Measurements from ENCODE around the gene RABGAP1L. TPM values are rescaled to one million over a fixed set of nuclear protein-coding genes. Genes with fewer than 3 reads are reported as not detected.

RABGAP1L gene
- total and polyA plus RNA-seq, 11 donors: 18.6 to 195 (median 98.4) TPM

DNA sequence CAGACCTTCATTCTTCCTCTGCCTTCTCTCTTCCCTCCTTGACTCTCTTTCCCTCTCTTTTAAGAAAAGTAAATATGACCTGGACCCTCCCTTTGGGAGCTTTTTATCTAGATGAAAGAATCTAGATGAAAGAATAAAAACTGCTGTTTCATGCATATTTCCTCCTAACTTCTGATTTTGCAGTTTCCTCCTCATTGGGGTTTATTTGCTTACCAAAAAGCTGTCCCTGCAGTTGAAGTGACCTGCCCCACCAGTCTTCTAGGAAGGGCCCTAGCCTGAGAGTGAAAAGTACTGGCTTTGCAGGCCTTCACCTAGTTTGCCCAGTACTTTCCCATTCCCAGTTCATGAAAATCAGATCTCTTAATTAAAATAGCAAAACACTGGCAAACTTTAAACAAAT is 812.1 kb downstream of the RABGAP1L start:
- ATAC-seq (no peak), DNase-seq (no peak)
- H3K4me1 ChIP-seq: peaks cover 0 to 52% (median 5%) of the 10 kb centered on the region in 12 donors
- intact Hi-C loops (cut with DNase I): no loop called here
- H3K27ac ChIP-seq: peak overlapping the region in 1 of 12 donors; percentile 53
- H3K36me3 ChIP-seq: peaks cover 0 to 26% (median 6%) of the 10 kb centered on the region in 9 donors
- H3K27me3 ChIP-seq: no peaks in the 10 kb centered on the region
- no peak overlapping the region for H3K4me3 ChIP-seq
- TF ChIP-seq, protein P1, sequence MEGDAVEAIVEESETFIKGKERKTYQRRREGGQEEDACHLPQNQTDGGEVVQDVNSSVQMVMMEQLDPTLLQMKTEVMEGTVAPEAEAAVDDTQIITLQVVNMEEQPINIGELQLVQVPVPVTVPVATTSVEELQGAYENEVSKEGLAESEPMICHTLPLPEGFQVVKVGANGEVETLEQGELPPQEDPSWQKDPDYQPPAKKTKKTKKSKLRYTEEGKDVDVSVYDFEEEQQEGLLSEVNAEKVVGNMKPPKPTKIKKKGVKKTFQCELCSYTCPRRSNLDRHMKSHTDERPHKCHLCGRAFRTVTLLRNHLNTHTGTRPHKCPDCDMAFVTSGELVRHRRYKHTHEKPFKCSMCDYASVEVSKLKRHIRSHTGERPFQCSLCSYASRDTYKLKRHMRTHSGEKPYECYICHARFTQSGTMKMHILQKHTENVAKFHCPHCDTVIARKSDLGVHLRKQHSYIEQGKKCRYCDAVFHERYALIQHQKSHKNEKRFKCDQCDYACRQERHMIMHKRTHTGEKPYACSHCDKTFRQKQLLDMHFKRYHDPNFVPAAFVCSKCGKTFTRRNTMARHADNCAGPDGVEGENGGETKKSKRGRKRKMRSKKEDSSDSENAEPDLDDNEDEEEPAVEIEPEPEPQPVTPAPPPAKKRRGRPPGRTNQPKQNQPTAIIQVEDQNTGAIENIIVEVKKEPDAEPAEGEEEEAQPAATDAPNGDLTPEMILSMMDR (IDR thresholded peaks at IDR 0.05): no peak
- TF ChIP-seq POLR2A (IDR thresholded peaks at IDR 0.05): no peak
- no peaks in the 10 kb centered on the region for H3K9me3 ChIP-seq

DNA sequence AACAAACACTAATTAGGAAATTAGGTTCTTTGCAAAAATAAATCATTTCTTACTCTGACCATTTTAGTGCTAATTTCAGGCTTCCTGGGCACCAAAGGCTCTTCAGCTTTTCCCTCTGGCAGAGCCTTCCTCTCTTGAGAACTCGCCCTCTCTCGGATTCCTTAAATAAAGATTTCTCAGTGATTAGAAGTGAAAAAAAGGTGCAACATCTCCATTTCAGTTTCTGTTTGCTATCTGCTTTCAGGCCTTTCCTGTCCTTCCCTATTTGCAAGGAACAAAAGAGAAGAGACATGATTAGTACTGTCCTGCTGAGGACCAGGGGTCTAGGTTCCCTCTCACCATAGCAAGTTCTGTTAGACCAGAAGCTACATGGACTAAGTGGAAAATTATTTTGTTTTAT is 812.6 kb downstream of the RABGAP1L start:
- Histone ChIP-seq H3K27ac (peak overlapping the region in 1 of 12 donors; percentile 53), H3K4me3 (no peak overlapping the region), H3K27me3 (no peaks in the 10 kb centered on the region), H3K36me3 (peaks cover 0 to 29% (median 7%) of the 10 kb centered on the region in 9 donors), H3K4me1 (peaks cover 0 to 52% (median 4%) of the 10 kb centered on the region in 12 donors), H3K9me3 (no peaks in the 10 kb centered on the region)
- WGBS, 4 donors: 78 to 85% (median 82%) methylated on average over 2 of the region's 2 CpGs
- intact Hi-C loops (cut with DNase I): no loop called here
- TF ChIP-seq POLR2A (IDR thresholded peaks at IDR 0.05): no peak
- TF ChIP-seq, protein P1 (IDR thresholded peaks at IDR 0.05): no peak
- ATAC-seq (no peak), DNase-seq (no peak)

- TF ChIP-seq, protein P1 (IDR thresholded peaks at IDR 0.05): no peak
- TF ChIP-seq POLR2A (IDR thresholded peaks at IDR 0.05): no peak
- WGBS, 4 donors: 63 to 76% (median 70%) methylated on average over 2 of the region's 2 CpGs
- H3K9me3 ChIP-seq: no peaks in the 10 kb centered on the region
- peak in 4 of 5 donors; percentile 18 to 70 (median 52) for DNase-seq
- no peaks in the 10 kb centered on the region for H3K27me3 ChIP-seq
- H3K36me3 ChIP-seq: peaks cover 0 to 49% (median 12%) of the 10 kb centered on the region in 9 donors
- peak; percentile 41 to 83 (median 80) for ATAC-seq
- no peak overlapping the region for H3K4me3 ChIP-seq
- H3K27ac ChIP-seq: peak overlapping the region in 1 of 12 donors; percentile 3
- peaks cover 0 to 34% (median 3%) of the 10 kb centered on the region in 12 donors for H3K4me1 ChIP-seq
- intact Hi-C loops (cut with DNase I): loop anchor here in 1 of 10 donors (5.0 kb wide), 1 partner anchor 202 kb away; no protein-coding TSS in a partner anchor
These were observed 815.4 kb downstream of the RABGAP1L start for GRCh38 chr1:174974711-174975119.

GRCh38 chr1:174975764-174976163 is 816.4 kb downstream of the RABGAP1L start:
- no peak for ATAC-seq
- intact Hi-C loops (cut with DNase I): loop anchor here in 1 of 10 donors (5.0 kb wide), 1 partner anchor 203 kb away; no protein-coding TSS in a partner anchor
- Histone ChIP-seq H3K4me3 (no peak overlapping the region), H3K36me3 (peaks cover 0 to 54% (median 8%) of the 10 kb centered on the region in 9 donors), H3K4me1 (peaks cover 0 to 34% (median 3%) of the 10 kb centered on the region in 12 donors), H3K27me3 (no peaks in the 10 kb centered on the region), H3K27ac (no peak overlapping the region), H3K9me3 (no peaks in the 10 kb centered on the region)
- DNase-seq: no peak
- 84 to 95% (median 90%) methylated on average over 1 of the region's 1 CpG for WGBS, 4 donors
- TF ChIP-seq, protein P1 (IDR thresholded peaks at IDR 0.05): no peak
- TF ChIP-seq POLR2A (IDR thresholded peaks at IDR 0.05): no peak
